ENCODE measurements around the gene F3.

Gene F3

GRCh38 chr1:94527447-94528031, 14.0 kb downstream of the F3 start:
- DNase-seq (ENCODE audit: low spot score) = no peak

GRCh38 chr1:94526152-94526980, 15.2 kb downstream of the F3 start:
- no peak for DNase-seq (ENCODE audit: low spot score)

GRCh38 chr1:94524531-94524930, 17.0 kb downstream of the F3 start:
- DNase-seq (ENCODE audit: low spot score) = no peak

- no peak for DNase-seq (ENCODE audit: low spot score)
These were observed 19.3 kb downstream of the F3 start for GRCh38 chr1:94522304-94522703.

- no peak for DNase-seq (ENCODE audit: low spot score)
These were observed 22.2 kb downstream of the F3 start for GRCh38 chr1:94519351-94519750.

- no peak for DNase-seq (ENCODE audit: low spot score)
These were observed 26.1 kb downstream of the F3 start for GRCh38 chr1:94515296-94515947.

- DNase-seq (ENCODE audit: low spot score) = no peak
These were observed 27.3 kb downstream of the F3 start for GRCh38 chr1:94514095-94514727.

- no peak for DNase-seq (ENCODE audit: low spot score)
These were observed 28.7 kb downstream of the F3 start for GRCh38 chr1:94512816-94513215.

GRCh38 chr1:94504601-94505000, 37.0 kb downstream of the F3 start:
- DNase-seq (ENCODE audit: low spot score) = no peak

- DNase-seq (ENCODE audit: low spot score) = no peak
These were observed 38.4 kb downstream of the F3 start for GRCh38 chr1:94503153-94503552.

- no peak for DNase-seq (ENCODE audit: low spot score)
These were observed 39.6 kb downstream of the F3 start for GRCh38 chr1:94501935-94502334.

GRCh38 chr1:94501426-94501825, 40.1 kb downstream of the F3 start:
- no peak for DNase-seq (ENCODE audit: low spot score)

- DNase-seq (ENCODE audit: low spot score) = no peak
These were observed 45.3 kb downstream of the F3 start for GRCh38 chr1:94496076-94496755.

GRCh38 chr1:94490556-94490955, 51.0 kb downstream of the F3 start:
- DNase-seq (ENCODE audit: low spot score) = no peak

GRCh38 chr1:94486990-94487389, 54.6 kb downstream of the F3 start:
- DNase-seq (ENCODE audit: low spot score) = no peak

- peak; percentile 75 for DNase-seq (ENCODE audit: low spot score)
These were observed 60.1 kb downstream of the F3 start for GRCh38 chr1:94481473-94481933.

- DNase-seq (ENCODE audit: low spot score) = no peak
These were observed 61.9 kb downstream of the F3 start for GRCh38 chr1:94479682-94480081.
